ENCODE results near the gene TESK1.

The TESK1 gene

GRCh38 chr9:35604578-35605350 is at the start of gene TESK1:
Gene TESK1, plus strand, starts transcription at chr9:35605262. Its CDS starts 358 bp downstream, at chr9:35605620.
- Histone ChIP-seq H3K27me3 (ENCODE audit: insufficient read depth, low read length) (no peaks in the 10 kb centered on the region), H3K4me3 (ENCODE audit: low read depth, low read length) (peak within 1 kb of the TSS; percentile 77), H3K27ac (ENCODE audit: low read depth, low read length) (peak within 1 kb of the TSS; percentile 15; the same call in 1 of the 2 replicates), H2AFZ (ENCODE audit: low read length, unreplicated experiment) (peak within 1 kb of the TSS; percentile 76), H3K79me2 (ENCODE audit: control insufficient read depth, insufficient read depth, low read length, unreplicated experiment) (peaks cover 8% of the 10 kb centered on the region), H3K36me3 (ENCODE audit: insufficient read depth, low read length) (no peaks in the 10 kb centered on the region), H3K4me1 (ENCODE audit: control insufficient read depth, insufficient read depth, low read length, unreplicated experiment) (peaks cover 19% of the 10 kb centered on the region)

GRCh38 chr9:35555881-35556280 is 49.2 kb upstream of the TESK1 start:
- peaks cover 15% of the 10 kb centered on the region for H3K4me1 ChIP-seq (ENCODE audit: control insufficient read depth, insufficient read depth, low read length, unreplicated experiment)
- no peaks in the 10 kb centered on the region for H3K27me3 ChIP-seq (ENCODE audit: insufficient read depth, low read length)
- H3K79me2 ChIP-seq (ENCODE audit: control insufficient read depth, insufficient read depth, low read length, unreplicated experiment) = peaks cover 19% of the 10 kb centered on the region

GRCh38 chr9:35556776-35557175 is 48.3 kb upstream of the TESK1 start:
- Histone ChIP-seq H3K4me3 (ENCODE audit: low read depth, low read length) (no peak overlapping the region), H2AFZ (ENCODE audit: low read length, unreplicated experiment) (no peak overlapping the region), H3K36me3 (ENCODE audit: insufficient read depth, low read length) (peaks cover 11% of the 10 kb centered on the region; the same call in 1 of the 2 replicates), H3K4me1 (ENCODE audit: control insufficient read depth, insufficient read depth, low read length, unreplicated experiment) (peaks cover 15% of the 10 kb centered on the region), H3K27me3 (ENCODE audit: insufficient read depth, low read length) (no peaks in the 10 kb centered on the region), H3K27ac (ENCODE audit: low read depth, low read length) (no peak overlapping the region), H3K79me2 (ENCODE audit: control insufficient read depth, insufficient read depth, low read length, unreplicated experiment) (peaks cover 12% of the 10 kb centered on the region)

More at GRCh38 chr9:35555881-35556280, 49.2 kb upstream of the TESK1 start:
- Histone ChIP-seq H3K36me3 (ENCODE audit: insufficient read depth, low read length) (peaks cover 11% of the 10 kb centered on the region; the same call in 1 of the 2 replicates), H2AFZ (ENCODE audit: low read length, unreplicated experiment) (no peak overlapping the region), H3K27ac (ENCODE audit: low read depth, low read length) (no peak overlapping the region), H3K4me3 (ENCODE audit: low read depth, low read length) (no peak overlapping the region)

GRCh38 chr9:35557320-35557719 is 47.7 kb upstream of the TESK1 start:
- peaks cover 14% of the 10 kb centered on the region for H3K4me1 ChIP-seq (ENCODE audit: control insufficient read depth, insufficient read depth, low read length, unreplicated experiment)
- no peak overlapping the region for H3K27ac ChIP-seq (ENCODE audit: low read depth, low read length)
- H2AFZ ChIP-seq (ENCODE audit: low read length, unreplicated experiment) = no peak overlapping the region
- peaks cover 11% of the 10 kb centered on the region; the same call in 1 of the 2 replicates for H3K36me3 ChIP-seq (ENCODE audit: insufficient read depth, low read length)
- no peak overlapping the region for H3K4me3 ChIP-seq (ENCODE audit: low read depth, low read length)
- peaks cover 12% of the 10 kb centered on the region for H3K79me2 ChIP-seq (ENCODE audit: control insufficient read depth, insufficient read depth, low read length, unreplicated experiment)
- H3K27me3 ChIP-seq (ENCODE audit: insufficient read depth, low read length) = no peaks in the 10 kb centered on the region

- peaks cover 11% of the 10 kb centered on the region; the same call in 1 of the 2 replicates for H3K36me3 ChIP-seq (ENCODE audit: insufficient read depth, low read length)
- H3K4me1 ChIP-seq (ENCODE audit: control insufficient read depth, insufficient read depth, low read length, unreplicated experiment) = peaks cover 6% of the 10 kb centered on the region
- H3K27me3 ChIP-seq (ENCODE audit: insufficient read depth, low read length) = no peaks in the 10 kb centered on the region
These were observed 46.9 kb upstream of the TESK1 start for GRCh38 chr9:35558185-35558584.

GRCh38 chr9:35559792-35560530 is 45.1 kb upstream of the TESK1 start:
- Histone ChIP-seq H3K27ac (ENCODE audit: low read depth, low read length) (no peak overlapping the region), H3K36me3 (ENCODE audit: insufficient read depth, low read length) (peaks cover 11% of the 10 kb centered on the region; the same call in 1 of the 2 replicates), H3K4me3 (ENCODE audit: low read depth, low read length) (no peak overlapping the region), H3K27me3 (ENCODE audit: insufficient read depth, low read length) (no peaks in the 10 kb centered on the region), H3K4me1 (ENCODE audit: control insufficient read depth, insufficient read depth, low read length, unreplicated experiment) (peaks cover 9% of the 10 kb centered on the region), H3K79me2 (ENCODE audit: control insufficient read depth, insufficient read depth, low read length, unreplicated experiment) (no peaks in the 10 kb centered on the region), H2AFZ (ENCODE audit: low read length, unreplicated experiment) (no peak overlapping the region)

More at GRCh38 chr9:35558185-35558584, 46.9 kb upstream of the TESK1 start:
- Histone ChIP-seq H3K27ac (ENCODE audit: low read depth, low read length) (no peak overlapping the region), H3K79me2 (ENCODE audit: control insufficient read depth, insufficient read depth, low read length, unreplicated experiment) (peaks cover 8% of the 10 kb centered on the region), H3K4me3 (ENCODE audit: low read depth, low read length) (no peak overlapping the region), H2AFZ (ENCODE audit: low read length, unreplicated experiment) (no peak overlapping the region)

GRCh38 chr9:35560625-35561337 is 44.3 kb upstream of the TESK1 start:
- Histone ChIP-seq H3K4me3 (ENCODE audit: low read depth, low read length) (no peak overlapping the region), H3K79me2 (ENCODE audit: control insufficient read depth, insufficient read depth, low read length, unreplicated experiment) (no peaks in the 10 kb centered on the region), H3K27ac (ENCODE audit: low read depth, low read length) (no peak overlapping the region), H3K4me1 (ENCODE audit: control insufficient read depth, insufficient read depth, low read length, unreplicated experiment) (peaks cover 9% of the 10 kb centered on the region), H3K36me3 (ENCODE audit: insufficient read depth, low read length) (peaks cover 11% of the 10 kb centered on the region; the same call in 1 of the 2 replicates), H2AFZ (ENCODE audit: low read length, unreplicated experiment) (no peak overlapping the region), H3K27me3 (ENCODE audit: insufficient read depth, low read length) (no peaks in the 10 kb centered on the region)

- H3K27me3 ChIP-seq (ENCODE audit: insufficient read depth, low read length) = no peaks in the 10 kb centered on the region
- H3K27ac ChIP-seq (ENCODE audit: low read depth, low read length) = no peak overlapping the region
- no peak overlapping the region for H3K4me3 ChIP-seq (ENCODE audit: low read depth, low read length)
- no peak overlapping the region for H2AFZ ChIP-seq (ENCODE audit: low read length, unreplicated experiment)
- no peaks in the 10 kb centered on the region for H3K79me2 ChIP-seq (ENCODE audit: control insufficient read depth, insufficient read depth, low read length, unreplicated experiment)
- H3K36me3 ChIP-seq (ENCODE audit: insufficient read depth, low read length) = peaks cover 8% of the 10 kb centered on the region; the same call in 1 of the 2 replicates
- peaks cover 9% of the 10 kb centered on the region for H3K4me1 ChIP-seq (ENCODE audit: control insufficient read depth, insufficient read depth, low read length, unreplicated experiment)
These were observed 43.4 kb upstream of the TESK1 start for GRCh38 chr9:35561468-35562261.

- H3K4me3 ChIP-seq (ENCODE audit: low read depth, low read length) = no peak overlapping the region
- no peaks in the 10 kb centered on the region for H3K27me3 ChIP-seq (ENCODE audit: insufficient read depth, low read length)
- peaks cover 8% of the 10 kb centered on the region; the same call in 1 of the 2 replicates for H3K36me3 ChIP-seq (ENCODE audit: insufficient read depth, low read length)
- no peak overlapping the region for H2AFZ ChIP-seq (ENCODE audit: low read length, unreplicated experiment)
- H3K79me2 ChIP-seq (ENCODE audit: control insufficient read depth, insufficient read depth, low read length, unreplicated experiment) = no peaks in the 10 kb centered on the region
- H3K27ac ChIP-seq (ENCODE audit: low read depth, low read length) = no peak overlapping the region
- H3K4me1 ChIP-seq (ENCODE audit: control insufficient read depth, insufficient read depth, low read length, unreplicated experiment) = peaks cover 9% of the 10 kb centered on the region
These were observed 41.9 kb upstream of the TESK1 start for GRCh38 chr9:35562895-35563780.
